Measurements from ENCODE around the gene DIP2B. TPM values are rescaled to one million over a fixed set of nuclear protein-coding genes. Genes with fewer than 3 reads are reported as not detected.

Gene DIP2B
- polyA plus RNA-seq, 4 donors = 20.5 to 24.6 (median 23.4) TPM

GRCh38 chr12:50787618-50788017 lies 282.8 kb downstream of the DIP2B start:
- DNase-seq (ENCODE audit: low read depth in 4 of 4, low spot score in 2 of 4) = no peak

- DNase-seq (ENCODE audit: low read depth in 4 of 4, low spot score in 2 of 4) = no peak
Measured at GRCh38 chr12:50788561-50788960, 283.8 kb downstream of the DIP2B start.

- no peak for DNase-seq (ENCODE audit: low read depth in 4 of 4, low spot score in 2 of 4)
Measured at GRCh38 chr12:50790081-50790480, 285.3 kb downstream of the DIP2B start.

Other genes starting within 250 kb of the DIP2B start
- gene LIMA1, start 221.5 kb upstream of the DIP2B start, polyA plus RNA-seq (ENCODE audit: insufficient read length in 4 of 4) = 100 to 1,000 TPM in 1 of 4 donors, 10 to 100 TPM in 3; 82.6 to 102 (median 83.0) TPM
- gene FAM186A, start 108.4 kb upstream of the DIP2B start, polyA plus RNA-seq (ENCODE audit: insufficient read length in 4 of 4) = under 1 TPM; 0.08 to 0.93 (median 0.23) TPM
- gene LARP4, start 104.1 kb upstream of the DIP2B start, polyA plus RNA-seq (ENCODE audit: insufficient read length in 4 of 4) = 10 to 100 TPM; 34.2 to 49.8 (median 41.6) TPM

All from left renal cortex interstitium (tissue), 4 donors.